Measurements from ENCODE around the gene MAP3K12. TPM values are rescaled to one million over a fixed set of nuclear protein-coding genes. Genes with fewer than 3 reads are reported as not detected.
A peak's percentile ranks its signal among the peaks of the same experiment; 100 is the strongest.

MAP3K12 gene
- total and polyA plus RNA-seq, 2 donors (not counting 1 experiment from before 2014, with no cell fraction given) = 31.6 to 40.8 TPM

DNA sequence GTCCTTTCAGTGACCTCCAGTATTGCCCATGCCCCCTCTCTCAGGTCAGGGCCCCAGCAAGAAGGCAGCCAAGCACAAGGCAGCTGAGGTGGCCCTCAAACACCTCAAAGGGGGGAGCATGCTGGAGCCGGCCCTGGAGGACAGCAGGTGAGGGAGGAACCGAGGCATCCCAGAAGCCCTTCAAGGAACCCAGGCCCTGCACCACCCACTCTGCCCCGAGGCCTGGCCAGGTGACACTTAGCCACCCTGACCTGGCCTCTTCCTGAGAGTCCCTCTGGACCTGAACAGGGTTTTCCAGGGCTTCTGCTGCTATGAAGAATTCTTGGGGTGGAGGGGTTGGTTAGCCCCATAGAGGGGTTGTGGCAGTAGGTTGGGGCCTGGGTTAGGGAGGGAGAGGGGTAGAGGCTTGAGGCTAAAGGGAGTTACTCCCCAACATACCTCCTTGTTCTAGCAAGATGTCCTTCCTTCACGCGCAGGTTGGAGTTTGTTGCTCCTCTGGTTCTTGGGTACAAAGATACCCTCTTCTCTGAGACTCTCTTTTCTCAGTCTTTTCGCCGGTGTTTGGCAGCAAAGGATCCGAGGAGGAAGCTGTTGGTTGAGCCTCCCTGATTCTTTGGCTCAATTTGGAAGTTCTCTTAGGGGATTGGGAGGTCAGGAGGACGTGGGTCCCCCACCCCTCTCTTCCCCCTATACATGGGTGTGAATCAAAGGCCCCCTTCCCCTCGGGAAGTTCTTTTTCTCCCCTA is 3.9 kb upstream of the MAP3K12 start:
- TF ChIP-seq, protein P1, sequence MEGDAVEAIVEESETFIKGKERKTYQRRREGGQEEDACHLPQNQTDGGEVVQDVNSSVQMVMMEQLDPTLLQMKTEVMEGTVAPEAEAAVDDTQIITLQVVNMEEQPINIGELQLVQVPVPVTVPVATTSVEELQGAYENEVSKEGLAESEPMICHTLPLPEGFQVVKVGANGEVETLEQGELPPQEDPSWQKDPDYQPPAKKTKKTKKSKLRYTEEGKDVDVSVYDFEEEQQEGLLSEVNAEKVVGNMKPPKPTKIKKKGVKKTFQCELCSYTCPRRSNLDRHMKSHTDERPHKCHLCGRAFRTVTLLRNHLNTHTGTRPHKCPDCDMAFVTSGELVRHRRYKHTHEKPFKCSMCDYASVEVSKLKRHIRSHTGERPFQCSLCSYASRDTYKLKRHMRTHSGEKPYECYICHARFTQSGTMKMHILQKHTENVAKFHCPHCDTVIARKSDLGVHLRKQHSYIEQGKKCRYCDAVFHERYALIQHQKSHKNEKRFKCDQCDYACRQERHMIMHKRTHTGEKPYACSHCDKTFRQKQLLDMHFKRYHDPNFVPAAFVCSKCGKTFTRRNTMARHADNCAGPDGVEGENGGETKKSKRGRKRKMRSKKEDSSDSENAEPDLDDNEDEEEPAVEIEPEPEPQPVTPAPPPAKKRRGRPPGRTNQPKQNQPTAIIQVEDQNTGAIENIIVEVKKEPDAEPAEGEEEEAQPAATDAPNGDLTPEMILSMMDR (conservative IDR thresholded peaks at IDR 0.05 in 1 of 2, IDR thresholded peaks at IDR 0.05 in 1 of 2; ENCODE audit: low read depth in 1 of 2, low read length in 2 of 2) = no peak
- TF ChIP-seq EZH2 (IDR thresholded peaks at IDR 0.05; ENCODE audit: low read length, missing control alignments) = no peak
- Histone ChIP-seq H3K79me2 (ENCODE audit: control insufficient read depth, insufficient read depth, low read length) (peaks cover 22% of the 10 kb centered on the region), H3K27me3 (ENCODE audit: control insufficient read depth, insufficient read depth, low read length) (no peaks in the 10 kb centered on the region), H3K9ac (ENCODE audit: insufficient read depth, low read length) (no peak overlapping the region), H3K4me2 (ENCODE audit: extremely low read depth, insufficient read depth, low read length) (peak overlapping the region; percentile 45), H3K36me3 (ENCODE audit: control insufficient read depth, insufficient read depth, low read length) (peaks cover 18% of the 10 kb centered on the region), H3K4me3 (replicated peaks in 1 of 4; ENCODE audit: control extremely low read depth in 1 of 4, insufficient read depth in 1 of 4, low read depth in 3 of 4, low read length in 4 of 4) (peak overlapping the region in 1 of 4 experiments; percentile 20), H3K9me3 (ENCODE audit: control insufficient read depth, insufficient read depth, low read depth, low read length) (no peaks in the 10 kb centered on the region), H3K27ac (ENCODE audit: insufficient read depth, low read length) (peak overlapping the region; percentile 36), H3K4me1 (ENCODE audit: control insufficient read depth, extremely low read depth, insufficient read depth, low read length) (peaks cover 20% of the 10 kb centered on the region), H4K20me1 (ENCODE audit: control insufficient read depth, extremely low read depth, insufficient read depth, low read length) (no peaks in the 10 kb centered on the region), H2AFZ (ENCODE audit: low read length) (no peak overlapping the region)
- no peak for DNase-seq (ENCODE audit: low read depth in 2 of 2)

DNA sequence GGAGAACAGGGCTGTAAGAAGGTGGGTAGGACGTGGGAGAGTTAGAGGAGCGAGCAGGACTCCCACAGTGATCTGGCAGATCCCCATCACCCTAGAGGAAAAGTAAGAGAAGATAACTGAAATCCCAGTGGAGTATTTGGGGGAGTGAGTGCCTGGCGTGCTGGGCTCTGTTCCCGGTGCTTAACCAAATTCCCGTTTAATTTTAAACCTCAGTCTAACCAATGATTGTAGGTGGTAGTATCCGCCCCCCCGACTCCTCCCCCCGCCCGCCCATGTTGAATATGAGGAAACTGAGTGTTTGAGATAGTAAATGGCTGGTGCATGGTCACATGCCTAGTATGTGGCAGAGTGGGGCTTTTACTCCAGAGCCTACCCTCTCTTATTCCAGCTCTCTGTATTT is 3.1 kb upstream of the MAP3K12 start:
- H3K27ac ChIP-seq (ENCODE audit: insufficient read depth, low read length) = peak overlapping the region; percentile 93
- TF ChIP-seq, protein P1 (conservative IDR thresholded peaks at IDR 0.05 in 1 of 2, IDR thresholded peaks at IDR 0.05 in 1 of 2; ENCODE audit: low read depth in 1 of 2, low read length in 2 of 2) = no peak
- TF ChIP-seq EZH2 (IDR thresholded peaks at IDR 0.05; ENCODE audit: low read length, missing control alignments) = no peak

DNA sequence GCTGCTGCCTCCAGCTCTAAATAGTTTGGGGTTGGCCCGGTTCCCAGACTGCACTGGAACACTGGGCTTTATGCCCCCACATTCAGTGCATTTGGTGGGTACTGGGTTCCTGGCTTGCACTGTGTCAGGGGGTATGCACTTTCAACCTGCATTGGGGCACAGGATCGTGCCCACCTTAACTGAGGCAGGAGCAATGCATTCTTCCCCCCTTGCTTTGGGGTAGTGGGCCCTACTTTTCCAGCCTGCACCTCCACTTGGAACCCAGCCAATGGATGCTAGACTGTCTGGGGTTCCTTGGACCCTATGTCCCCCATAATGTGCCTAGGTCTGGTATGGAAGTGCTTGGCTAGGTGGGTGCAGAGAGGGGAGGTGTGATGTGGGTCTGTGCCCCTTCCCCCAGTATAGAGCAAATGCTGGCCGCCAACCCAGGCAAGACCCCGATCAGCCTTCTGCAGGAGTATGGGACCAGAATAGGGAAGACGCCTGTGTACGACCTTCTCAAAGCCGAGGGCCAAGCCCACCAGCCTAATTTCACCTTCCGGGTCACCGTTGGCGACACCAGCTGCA is 2.4 kb upstream of the MAP3K12 start:
- DNase-seq (ENCODE audit: low read depth in 2 of 2) = no peak
- H3K9me3 ChIP-seq (ENCODE audit: control insufficient read depth, insufficient read depth, low read depth, low read length) = no peaks in the 10 kb centered on the region
- H3K4me2 ChIP-seq (ENCODE audit: extremely low read depth, insufficient read depth, low read length) = peak overlapping the region; percentile 100
- no peak for TF ChIP-seq EZH2 (IDR thresholded peaks at IDR 0.05; ENCODE audit: low read length, missing control alignments)
- TF ChIP-seq, protein P1 (conservative IDR thresholded peaks at IDR 0.05 in 1 of 2, IDR thresholded peaks at IDR 0.05 in 1 of 2; ENCODE audit: low read depth in 1 of 2, low read length in 2 of 2) = no peak
- peak overlapping the region; percentile 93 for H3K27ac ChIP-seq (ENCODE audit: insufficient read depth, low read length)
- peak overlapping the region; percentile 87 for H2AFZ ChIP-seq (ENCODE audit: low read length)
- no peaks in the 10 kb centered on the region for H4K20me1 ChIP-seq (ENCODE audit: control insufficient read depth, extremely low read depth, insufficient read depth, low read length)
- H3K27me3 ChIP-seq (ENCODE audit: control insufficient read depth, insufficient read depth, low read length) = no peaks in the 10 kb centered on the region
- H3K79me2 ChIP-seq (ENCODE audit: control insufficient read depth, insufficient read depth, low read length) = peaks cover 36% of the 10 kb centered on the region
- peaks cover 22% of the 10 kb centered on the region for H3K36me3 ChIP-seq (ENCODE audit: control insufficient read depth, insufficient read depth, low read length)
- H3K4me3 ChIP-seq (replicated peaks in 1 of 4; ENCODE audit: control extremely low read depth in 1 of 4, insufficient read depth in 1 of 4, low read depth in 3 of 4, low read length in 4 of 4) = peak overlapping the region; percentile 72 to 96 (median 80)
- peak overlapping the region; percentile 90 for H3K9ac ChIP-seq (ENCODE audit: insufficient read depth, low read length)
- peaks cover 26% of the 10 kb centered on the region for H3K4me1 ChIP-seq (ENCODE audit: control insufficient read depth, extremely low read depth, insufficient read depth, low read length)

More for the DNA sequence above, 3.1 kb upstream of the MAP3K12 start:
- no peaks in the 10 kb centered on the region for H4K20me1 ChIP-seq (ENCODE audit: control insufficient read depth, extremely low read depth, insufficient read depth, low read length)
- H3K4me2 ChIP-seq (ENCODE audit: extremely low read depth, insufficient read depth, low read length) = peak overlapping the region; percentile 100
- H3K9ac ChIP-seq (ENCODE audit: insufficient read depth, low read length) = no peak overlapping the region
- H3K9me3 ChIP-seq (ENCODE audit: control insufficient read depth, insufficient read depth, low read depth, low read length) = no peaks in the 10 kb centered on the region
- no peaks in the 10 kb centered on the region for H3K27me3 ChIP-seq (ENCODE audit: control insufficient read depth, insufficient read depth, low read length)
- peaks cover 21% of the 10 kb centered on the region for H3K4me1 ChIP-seq (ENCODE audit: control insufficient read depth, extremely low read depth, insufficient read depth, low read length)
- no peak for DNase-seq (ENCODE audit: low read depth in 2 of 2)
- peaks cover 31% of the 10 kb centered on the region for H3K79me2 ChIP-seq (ENCODE audit: control insufficient read depth, insufficient read depth, low read length)
- H3K36me3 ChIP-seq (ENCODE audit: control insufficient read depth, insufficient read depth, low read length) = peaks cover 21% of the 10 kb centered on the region
- peak overlapping the region in 2 of 4 experiments; percentile 85 to 96 for H3K4me3 ChIP-seq (replicated peaks in 1 of 4; ENCODE audit: control extremely low read depth in 1 of 4, insufficient read depth in 1 of 4, low read depth in 3 of 4, low read length in 4 of 4)
- H2AFZ ChIP-seq (ENCODE audit: low read length) = no peak overlapping the region

All from fibroblast of lung (primary cell).